GM18907 (cell line): ENCODE measurements around the gene ING3.

Experiments
- ATAC-seq: cut with Tn5 transposase; IDR thresholded peaks from one replicate; pipeline ENCODE4 v1.9.1; 2021; ENCODE audit warnings: mild to moderate bottlenecking, moderate library complexity; ENCODE audit not compliant: unreplicated experiment

ING3 gene

GRCh38 chr7:120950539-120951308, at the start of gene ING3:
TSS of gene ING3 (plus strand) at chr7:120950777. CDS start at chr7:120950897, 120 bp downstream.
- ATAC-seq: peak; percentile 98

GRCh38 chr7:120915314-120916105, 35.1 kb upstream of the ING3 start:
- no peak for ATAC-seq

GRCh38 chr7:120916121-120916520, 34.5 kb upstream of the ING3 start:
- no peak for ATAC-seq

GRCh38 chr7:120916538-120916937, 34.0 kb upstream of the ING3 start:
- no peak for ATAC-seq

GRCh38 chr7:120919466-120919865, 31.1 kb upstream of the ING3 start:
- ATAC-seq: no peak

- no peak for ATAC-seq
Observed at GRCh38 chr7:120920034-120920433, 30.5 kb upstream of the ING3 start.

- ATAC-seq: no peak
Observed at GRCh38 chr7:120920591-120921274, 29.8 kb upstream of the ING3 start.

- no peak for ATAC-seq
Observed at GRCh38 chr7:120924837-120925236, 25.7 kb upstream of the ING3 start.

GRCh38 chr7:120925392-120925791, 25.2 kb upstream of the ING3 start:
- no peak for ATAC-seq

GRCh38 chr7:120926943-120927346, 23.6 kb upstream of the ING3 start:
- peak; percentile 8 for ATAC-seq

- peak; percentile 89 for ATAC-seq
Observed at GRCh38 chr7:120927454-120928103, 23.0 kb upstream of the ING3 start.

GRCh38 chr7:120931243-120931642, 19.3 kb upstream of the ING3 start:
- ATAC-seq: no peak

- ATAC-seq: no peak
Observed at GRCh38 chr7:120933475-120933874, 17.1 kb upstream of the ING3 start.

- ATAC-seq: no peak
Observed at GRCh38 chr7:120939345-120939744, 11.2 kb upstream of the ING3 start.

- peak; percentile 68 for ATAC-seq
Observed at GRCh38 chr7:120941064-120941463, 9.5 kb upstream of the ING3 start.

- ATAC-seq: no peak
Observed at GRCh38 chr7:120941856-120942255, 8.7 kb upstream of the ING3 start.

- no peak for ATAC-seq
Observed at GRCh38 chr7:120942861-120943260, 7.7 kb upstream of the ING3 start.

GRCh38 chr7:120944826-120945562, 5.6 kb upstream of the ING3 start:
- no peak for ATAC-seq

GRCh38 chr7:120947980-120948379, 2.6 kb upstream of the ING3 start:
- no peak for ATAC-seq

- ATAC-seq: no peak
Observed at GRCh38 chr7:120949393-120949911, 1.1 kb upstream of the ING3 start.
